ENCODE results near the gene MYCN.

The MYCN gene

GRCh38 chr2:15964936-15965563 is 24.7 kb downstream of the MYCN start:
- no peak for TF ChIP-seq CTCF (IDR thresholded peaks at IDR 0.05; ENCODE audit: borderline replicate concordance, insufficient read depth, low read depth, low read length)
- no peak overlapping the region for H3K4me3 ChIP-seq (ENCODE audit: low read depth, low read length)

- TF ChIP-seq CTCF (IDR thresholded peaks at IDR 0.05; ENCODE audit: borderline replicate concordance, insufficient read depth, low read depth, low read length): no peak
- H3K4me3 ChIP-seq (ENCODE audit: low read depth, low read length): no peak overlapping the region
These were observed 25.2 kb downstream of the MYCN start for GRCh38 chr2:15965564-15966019.

- no peak for TF ChIP-seq CTCF (IDR thresholded peaks at IDR 0.05; ENCODE audit: borderline replicate concordance, insufficient read depth, low read depth, low read length)
These were observed 27.3 kb downstream of the MYCN start for GRCh38 chr2:15967415-15968279.

GRCh38 chr2:15968280-15969178 is 28.2 kb downstream of the MYCN start:
- TF ChIP-seq CTCF (IDR thresholded peaks at IDR 0.05; ENCODE audit: borderline replicate concordance, insufficient read depth, low read depth, low read length): no peak
- no peak overlapping the region for H3K4me3 ChIP-seq (ENCODE audit: low read depth, low read length)

More at GRCh38 chr2:15967415-15968279, 27.3 kb downstream of the MYCN start:
- H3K4me3 ChIP-seq (ENCODE audit: low read depth, low read length): no peak overlapping the region

GRCh38 chr2:15969214-15969613 is 28.9 kb downstream of the MYCN start:
- no peak overlapping the region for H3K4me3 ChIP-seq (ENCODE audit: low read depth, low read length)
- no peak for TF ChIP-seq CTCF (IDR thresholded peaks at IDR 0.05; ENCODE audit: borderline replicate concordance, insufficient read depth, low read depth, low read length)

- no peak overlapping the region for H3K4me3 ChIP-seq (ENCODE audit: low read depth, low read length)
- TF ChIP-seq CTCF (IDR thresholded peaks at IDR 0.05; ENCODE audit: borderline replicate concordance, insufficient read depth, low read depth, low read length): no peak
These were observed 30.4 kb downstream of the MYCN start for GRCh38 chr2:15970701-15971100.
